ENCODE measurements around the gene PYGM. TPM values are rescaled to one million over a fixed set of nuclear protein-coding genes. Genes with fewer than 3 reads are reported as not detected.

PYGM gene
- total and polyA plus RNA-seq, 2 of the 8 experiments (the other 6 are each of a cell fraction or from before 2014, with no cell fraction given), result 9.6 to 10.0 TPM

GRCh38 chr11:64799256-64799622 is 39.5 kb upstream of the PYGM start (continued):
- no peak for TF ChIP-seq ZNF274 (IDR thresholded peaks at IDR 0.05; ENCODE audit: borderline replicate concordance, extremely low read depth, low read length)
- TF ChIP-seq SUZ12 (IDR thresholded peaks at IDR 0.05; ENCODE audit: low read length), result no peak
